Lower leg skin (tissue), 4 donors: ENCODE data around the gene NDUFB1. TPM values are rescaled to one million over a fixed set of nuclear protein-coding genes. Genes with fewer than 3 reads are reported as not detected.

Experiments
- DNase-seq, 2 donors: peaks; one replicate each; pipeline ENCODE4 v3.0.0-alpha.2; 2019; ENCODE audit warnings: low spot score in 2 of 2
- H3K4me3 ChIP-seq: fragments of 200-600 bp; sonication (generic); 2 replicates; pipeline ENCODE4 v1.5.1; 2017; ENCODE audit warnings: mild to moderate bottlenecking, low read depth; ENCODE audit not compliant: poor library complexity, severe bottlenecking
- CTCF ChIP-seq, 3 donors: fragments of 450-650 bp; IDR thresholded peaks; one replicate each; pipeline ENCODE4 v1.5.1; 2016; ENCODE audit warnings: antibody characterized with exemption in 3 of 3, mild to moderate bottlenecking in 3 of 3, moderate library complexity in 2 of 3
- POLR2A ChIP-seq, 2 donors: fragments of 450-650 bp; IDR thresholded peaks; one replicate each; pipeline ENCODE4 v1.6.1; 2016 to 2017; ENCODE audit warnings: antibody characterized with exemption in 2 of 2, mild to moderate bottlenecking in 1 of 2, moderate library complexity in 1 of 2
- WGBS, 2 donors: methylation state at CpG; one replicate each; pipeline ENCODE4 v1.1.5; 2018; 5-methylcytosine and 5-hydroxymethylcytosine counted together
- intact Hi-C: fragments of 100-400 bp; cut with DNase I; formaldehyde crosslinking; loops from one replicate; pipeline ENCODE4 v1.15.0; 2023; ENCODE audit warnings: low total_unique reads
- total RNA-seq, 4 donors: library from RNA; depleted of rRNA; stranded (reverse); fragments of >200 nt; gene quantifications; one replicate each; pipeline ENCODE4 v1.1.0, GENCODE V29; 2016

NDUFB1 gene
- total RNA-seq: 100 to 1,000 TPM in 3 of 4 donors, 10 to 100 TPM in 1; 67.7 to 297 (median 204) TPM

GRCh38 chr14:92121670-92122350 lies at the start of gene NDUFB1, which contains the start of gene CPSF2:
Gene NDUFB1 (minus strand): TSS chr14:92121706. CDS start chr14:92117637, 4,069 bp downstream.
Gene CPSF2 (plus strand): TSS chr14:92121969. CDS start chr14:92130985, 9,016 bp downstream.
- peak; percentile 75 to 96 for DNase-seq
- WGBS, 2 donors: 0% methylated on average over 52 to 54 of the region's 55 CpGs
- peak within 1 kb of the TSS; percentile 87 for H3K4me3 ChIP-seq
- intact Hi-C loops: no loop called here
- TF ChIP-seq CTCF (IDR thresholded peaks at IDR 0.05): peak in 1 of 3 donors; percentile 9
- TF ChIP-seq POLR2A (IDR thresholded peaks at IDR 0.05): no peak

- TF ChIP-seq CTCF (IDR thresholded peaks at IDR 0.05) (no peak), POLR2A (IDR thresholded peaks at IDR 0.05) (no peak)
- WGBS, 2 donors: 86 to 91% methylated on average over 2 of the region's 2 CpGs
- H3K4me3 ChIP-seq: no peak overlapping the region
- intact Hi-C loops: no loop called here
- no peak for DNase-seq
Measured at GRCh38 chr14:92164958-92165357, 43.5 kb upstream of the NDUFB1 start.

- intact Hi-C loops: no loop called here
- 78 to 86% methylated on average over 3 of the region's 3 CpGs for WGBS, 2 donors
- TF ChIP-seq POLR2A (IDR thresholded peaks at IDR 0.05) (no peak), CTCF (IDR thresholded peaks at IDR 0.05) (no peak)
- DNase-seq: no peak
- H3K4me3 ChIP-seq: no peak overlapping the region
Measured at GRCh38 chr14:92161521-92161920, 40.0 kb upstream of the NDUFB1 start.

GRCh38 chr14:92160619-92161018 lies 39.1 kb upstream of the NDUFB1 start:
- TF ChIP-seq CTCF (IDR thresholded peaks at IDR 0.05): no peak
- TF ChIP-seq POLR2A (IDR thresholded peaks at IDR 0.05): no peak
- intact Hi-C loops: no loop called here
- H3K4me3 ChIP-seq: no peak overlapping the region
- 26 to 53% methylated on average over 4 of the region's 4 CpGs for WGBS, 2 donors
- DNase-seq: peak in 1 of 2 donors; percentile 18

GRCh38 chr14:92154283-92154942 lies 32.9 kb upstream of the NDUFB1 start:
- DNase-seq: no peak

More at GRCh38 chr14:92154283-92154942, 32.9 kb upstream of the NDUFB1 start:
- 57 to 64% methylated on average over 3 of the region's 3 CpGs for WGBS, 2 donors
- intact Hi-C loops: no loop called here
- no peak for TF ChIP-seq CTCF (IDR thresholded peaks at IDR 0.05)
- TF ChIP-seq POLR2A (IDR thresholded peaks at IDR 0.05): no peak
- H3K4me3 ChIP-seq: no peak overlapping the region
